SK-N-DZ (cell line): ENCODE measurements around the gene MAP4K4.
"Not testable (repeated sequence)": the region's sequence is repeated elsewhere in the genome, so short reads cannot be mapped to it uniquely, and the experiment has no call there.

Experiments used
- DNase-seq: peaks from one replicate; pipeline ENCODE4 v3.0.0-alpha.2; 2015; ENCODE audit warnings: low spot score

Gene MAP4K4

GRCh38 chr2:101901241-101901640 lies 203.7 kb downstream of the MAP4K4 start:
- no peak for DNase-seq

- DNase-seq, result no peak
Measured at GRCh38 chr2:101902169-101902568, 204.7 kb downstream of the MAP4K4 start.

- no peak for DNase-seq
Measured at GRCh38 chr2:101904916-101905315, 207.4 kb downstream of the MAP4K4 start.

- DNase-seq, result no peak
Measured at GRCh38 chr2:101905746-101906336, 208.3 kb downstream of the MAP4K4 start.

- DNase-seq, result no peak
Measured at GRCh38 chr2:101909760-101910159, 212.3 kb downstream of the MAP4K4 start.

GRCh38 chr2:101912545-101912944 lies 215.0 kb downstream of the MAP4K4 start:
- no peak for DNase-seq

GRCh38 chr2:101921319-101921952 lies 223.9 kb downstream of the MAP4K4 start:
- DNase-seq, result no peak

GRCh38 chr2:101921953-101922325 lies 224.4 kb downstream of the MAP4K4 start:
- no peak for DNase-seq

GRCh38 chr2:101924311-101924710 lies 226.8 kb downstream of the MAP4K4 start:
- not testable (repeated sequence) for DNase-seq

GRCh38 chr2:101930019-101930418 lies 232.5 kb downstream of the MAP4K4 start:
- DNase-seq, result no peak

GRCh38 chr2:101930847-101931246 lies 233.3 kb downstream of the MAP4K4 start:
- no peak for DNase-seq

- DNase-seq, result no peak
Measured at GRCh38 chr2:101931402-101931801, 233.9 kb downstream of the MAP4K4 start.

- not testable (repeated sequence) for DNase-seq
Measured at GRCh38 chr2:101935764-101936163, 238.3 kb downstream of the MAP4K4 start.

- no peak for DNase-seq
Measured at GRCh38 chr2:101942851-101943250, 245.3 kb downstream of the MAP4K4 start.
